Hindlimb muscle (tissue), 1 donor: Measurements from ENCODE around the gene GJE1. TPM values are rescaled to one million over a fixed set of nuclear protein-coding genes. Genes with fewer than 3 reads are reported as not detected.
"Not testable (repeated sequence)": the region's sequence is repeated elsewhere in the genome, so short reads cannot be mapped to it uniquely, and the experiment has no call there.

Experiments used
- DNase-seq: peaks from one replicate; pipeline ENCODE4 v3.0.0-alpha.2; 2013
- polyA plus RNA-seq: library from polyadenylated mRNA; unstranded; fragments of 120-200 nt; gene quantifications from one replicate; pipeline ENCODE4 v1.2.1, GENCODE V29; 2013; ENCODE audit not compliant: insufficient read length

The GJE1 gene, protein sequence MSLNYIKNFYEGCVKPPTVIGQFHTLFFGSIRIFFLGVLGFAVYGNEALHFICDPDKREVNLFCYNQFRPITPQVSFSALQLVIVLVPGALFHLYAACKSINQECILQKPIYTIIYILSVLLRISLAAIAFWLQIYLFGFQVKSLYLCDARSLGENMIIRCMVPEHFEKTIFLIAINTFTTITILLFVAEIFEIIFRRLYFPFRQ
- polyA plus RNA-seq: not detected

DNA sequence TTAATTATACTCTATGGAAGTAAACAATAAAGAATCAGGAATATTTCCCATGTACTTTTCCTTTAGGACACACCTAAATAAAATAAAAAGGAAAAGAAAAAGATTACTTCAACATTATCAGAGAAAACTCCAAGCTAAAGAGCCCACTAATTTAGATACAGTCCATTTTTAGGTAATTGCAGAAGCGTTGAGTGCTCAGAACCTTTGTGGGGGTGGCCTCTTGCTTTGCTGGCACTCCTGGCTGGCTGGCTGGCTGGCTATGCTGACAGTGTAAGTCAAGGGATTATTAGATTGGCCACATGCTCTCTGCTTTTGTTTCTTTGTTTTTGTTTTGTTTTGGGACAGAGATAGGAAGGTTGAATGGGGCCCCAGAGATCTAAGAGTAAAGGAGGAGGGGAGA, at the start of gene GJE1:
GJE1 (plus strand) TSS at position 301 of the 400 bp plus-strand sequence. CDS start 234 bp downstream, outside the sequence.
- no peak for DNase-seq

DNA sequence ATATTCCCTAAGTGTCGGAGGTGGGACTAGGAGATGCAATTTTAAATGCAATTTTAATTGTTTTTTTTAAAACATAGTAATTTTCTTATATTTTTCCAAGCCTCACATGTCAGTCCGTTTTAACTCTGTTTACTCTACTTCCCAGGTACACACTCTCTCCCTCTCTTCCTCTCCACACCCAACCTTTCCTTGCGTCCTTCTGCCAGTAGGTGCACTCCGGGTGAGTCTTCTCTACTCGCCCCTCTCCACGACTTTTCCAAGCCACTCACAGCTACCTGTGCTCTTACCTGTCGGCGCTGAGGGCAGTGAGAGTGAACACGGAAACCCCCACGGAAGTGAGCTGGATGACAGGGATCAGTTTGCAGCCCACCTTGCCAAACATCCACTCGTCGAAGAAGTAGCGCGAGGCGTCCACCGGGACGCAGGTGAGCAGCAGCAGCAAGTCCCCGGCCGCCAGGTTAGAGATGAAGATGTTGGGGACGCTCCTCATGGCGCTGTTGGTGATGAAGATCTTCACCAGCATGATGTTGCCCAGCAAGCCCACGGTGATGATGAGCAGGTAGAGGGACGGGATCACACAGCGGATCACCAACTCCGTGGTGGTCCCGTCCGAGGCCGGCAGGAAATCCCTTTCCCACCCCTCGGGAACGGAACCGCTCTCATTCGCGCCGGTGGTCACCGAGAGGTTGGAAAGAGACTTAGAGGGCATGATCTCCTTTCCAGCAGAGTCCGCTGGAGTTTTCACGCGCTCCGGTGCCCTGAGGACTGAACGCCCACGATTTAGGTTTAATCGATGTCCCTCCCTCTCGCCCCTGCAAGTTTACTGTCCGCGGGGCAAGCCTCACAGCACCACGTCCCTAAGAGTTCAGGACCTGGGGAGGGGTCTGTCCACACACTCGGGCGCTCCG, 44.5 kb upstream of the GJE1 start:
- DNase-seq: no peak

DNA sequence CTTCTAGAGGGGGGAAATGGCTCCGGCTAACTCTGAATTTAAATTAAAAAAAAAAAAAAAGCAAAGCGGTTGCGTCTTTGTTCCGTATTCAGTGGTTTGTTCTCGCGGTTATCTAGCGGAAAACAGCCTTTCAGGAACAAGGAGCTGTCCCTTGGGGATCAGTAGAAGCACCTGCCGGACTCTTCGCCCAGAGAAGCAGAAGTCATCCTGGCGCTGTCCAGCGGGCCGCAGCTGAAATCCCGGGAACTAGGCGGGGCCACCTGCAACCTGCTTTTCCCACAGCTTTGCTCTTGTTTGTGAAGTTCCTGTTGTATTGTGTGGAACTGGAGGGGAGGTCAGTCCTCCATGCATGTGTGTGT, 43.9 kb upstream of the GJE1 start:
- peak; percentile 11 for DNase-seq

DNA sequence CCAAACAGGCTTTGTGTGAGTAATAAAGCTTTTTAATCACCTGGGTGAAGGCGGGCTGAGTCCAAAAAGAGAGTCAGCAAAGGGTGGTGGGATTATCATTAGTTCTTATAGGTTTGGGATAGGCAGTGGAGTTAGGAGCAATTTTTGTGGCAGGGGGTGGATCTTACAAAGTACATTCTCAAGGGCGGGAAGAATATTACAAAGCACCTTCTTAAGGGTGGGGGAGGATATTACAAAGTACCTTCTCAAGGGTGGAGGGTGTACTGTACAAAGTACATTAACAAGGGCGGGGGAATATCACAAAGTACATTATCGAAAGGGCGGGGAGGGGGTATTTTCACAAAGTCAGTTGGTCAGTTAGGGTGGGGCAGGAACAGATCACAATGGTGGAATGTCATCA, 27.9 kb upstream of the GJE1 start:
- not testable (repeated sequence) for DNase-seq

DNA sequence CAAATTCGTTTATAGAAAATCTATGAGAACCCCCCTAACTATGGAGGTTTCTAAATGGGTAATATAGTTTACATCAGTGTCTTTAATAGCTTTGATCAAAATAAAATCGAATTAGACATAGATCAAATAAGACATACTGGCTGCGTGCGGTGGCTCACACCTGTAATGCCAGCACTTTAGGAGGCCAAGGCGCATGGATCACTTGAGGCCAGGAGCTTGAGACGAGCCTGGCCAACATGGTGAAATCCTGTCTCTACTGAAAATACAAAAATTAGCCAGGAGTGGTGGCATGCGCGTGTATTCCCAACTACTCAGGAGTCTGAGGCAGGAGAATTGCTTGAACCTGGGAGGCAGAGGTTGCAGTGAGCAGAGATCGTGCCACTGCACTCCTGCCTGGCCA, 21.9 kb upstream of the GJE1 start:
- not testable (repeated sequence) for DNase-seq

DNA sequence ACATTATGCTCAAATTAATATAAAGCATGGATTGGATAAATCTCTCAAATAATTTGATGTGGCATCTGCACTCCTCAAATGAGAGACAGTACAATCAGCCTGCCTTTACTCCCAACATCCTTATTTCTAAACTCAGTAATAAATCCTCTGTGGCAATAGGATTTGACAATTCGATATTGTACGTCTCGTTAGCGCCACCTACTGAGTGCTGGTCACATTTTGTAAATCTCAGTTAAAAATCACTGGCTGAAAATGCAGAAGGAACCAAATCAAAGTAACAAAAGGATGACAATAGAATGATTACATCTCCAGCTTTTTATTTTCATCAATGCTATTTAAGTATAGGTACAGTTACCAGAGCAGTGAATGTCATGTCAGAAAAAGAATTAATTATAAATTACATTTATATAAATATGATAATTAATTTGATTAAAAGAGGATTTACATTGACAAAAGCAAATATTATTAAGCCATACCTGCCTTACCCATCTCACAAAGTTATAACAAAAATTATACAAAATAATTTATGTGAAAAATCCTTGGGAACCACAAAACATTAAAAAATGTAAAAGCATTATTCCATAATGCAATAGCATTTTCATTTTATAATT, 20.2 kb upstream of the GJE1 start:
- DNase-seq: peak; percentile 66

DNA sequence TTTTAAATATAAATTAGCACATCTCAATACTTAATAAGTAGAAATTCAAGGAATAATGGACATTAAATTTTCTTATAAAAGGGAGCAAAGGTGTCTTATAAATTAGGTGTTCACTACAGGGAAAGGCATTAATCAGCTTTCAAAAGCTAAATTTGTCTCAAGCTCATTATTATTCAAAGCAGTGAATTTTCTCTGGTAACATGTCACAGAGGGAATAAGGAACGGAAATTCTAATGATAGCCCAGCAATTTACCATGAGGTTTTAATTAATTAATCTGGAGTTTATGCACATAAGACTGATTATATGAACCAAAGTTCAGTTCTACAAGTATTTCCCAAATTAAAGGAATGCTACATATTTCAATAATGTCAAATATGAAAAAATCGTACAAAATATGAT, 15.4 kb upstream of the GJE1 start:
- DNase-seq: no peak

DNA sequence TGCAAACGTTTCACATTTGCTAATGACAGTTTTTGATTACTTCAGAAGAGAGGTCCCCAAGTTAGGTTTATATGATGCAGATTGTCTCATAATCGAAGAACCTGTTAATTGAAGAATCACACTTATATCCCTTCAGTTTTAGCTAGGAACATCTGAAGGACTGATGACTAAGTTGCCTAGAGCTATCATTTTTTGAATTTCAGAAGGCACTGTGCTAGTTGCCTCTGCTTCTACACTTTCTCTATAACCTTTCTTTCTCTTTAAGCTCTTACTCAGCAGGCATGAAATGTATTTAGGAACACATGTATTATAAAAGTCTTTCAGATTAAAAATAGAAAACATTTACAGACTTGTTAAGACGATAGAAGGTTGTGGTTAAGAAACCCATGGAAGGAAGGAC, 14.4 kb upstream of the GJE1 start:
- DNase-seq: no peak

DNA sequence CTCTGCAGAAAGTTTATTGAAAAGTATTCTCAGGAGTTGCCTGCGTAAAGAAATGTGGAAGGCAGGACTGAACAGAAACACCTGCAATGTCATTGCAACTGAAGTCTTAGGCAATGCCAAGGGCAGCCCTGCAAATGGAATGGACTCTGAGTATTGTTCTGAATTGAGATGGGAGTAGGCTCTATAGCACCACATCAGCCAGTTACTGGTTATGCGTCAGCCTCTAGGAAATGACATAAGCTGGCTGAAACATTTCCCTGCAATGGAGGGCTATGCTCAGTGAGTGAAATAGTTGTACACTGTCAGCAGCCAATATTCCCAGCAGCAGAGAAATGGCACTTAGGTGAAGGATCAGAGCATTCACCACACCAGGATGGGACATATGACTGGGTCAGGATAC, 13.8 kb upstream of the GJE1 start:
- no peak for DNase-seq

DNA sequence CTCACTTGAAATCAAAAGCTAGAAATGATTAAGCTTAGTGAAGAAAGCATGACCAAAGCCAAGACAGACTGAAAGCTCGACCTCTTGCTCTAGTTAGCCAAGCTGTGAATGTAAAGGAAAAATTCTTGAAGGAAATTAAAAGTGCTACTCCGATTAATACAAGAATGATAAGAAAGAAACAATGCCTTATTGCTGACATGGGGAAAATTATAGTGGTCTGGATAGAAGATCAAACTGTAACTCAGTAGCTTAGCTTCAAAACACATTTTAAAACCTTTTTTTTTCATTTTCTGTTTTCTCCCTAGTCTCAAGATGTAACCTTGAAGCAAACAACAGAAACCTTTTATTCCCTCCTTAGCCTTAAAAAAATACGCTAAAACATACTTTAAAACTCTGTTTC, 11.4 kb upstream of the GJE1 start:
- no peak for DNase-seq

DNA sequence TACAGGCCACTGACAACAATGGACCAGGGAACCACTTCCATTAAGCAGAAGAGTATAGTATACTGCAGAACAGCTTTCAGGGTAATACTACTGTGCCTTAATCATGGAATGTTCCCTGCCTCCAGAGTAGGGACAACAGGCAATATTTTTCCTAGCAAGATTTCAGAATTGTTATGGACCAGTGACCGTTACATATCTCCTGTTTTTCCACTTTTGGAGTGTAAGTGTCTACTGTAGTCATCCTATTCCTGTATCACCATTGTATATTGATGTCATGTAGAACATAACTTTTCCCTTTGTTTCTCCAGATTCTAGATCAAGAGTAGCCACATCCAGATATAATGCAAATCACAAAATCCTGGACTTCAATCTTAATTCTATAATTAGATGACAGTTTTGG, 1.9 kb upstream of the GJE1 start:
- no peak for DNase-seq

DNA sequence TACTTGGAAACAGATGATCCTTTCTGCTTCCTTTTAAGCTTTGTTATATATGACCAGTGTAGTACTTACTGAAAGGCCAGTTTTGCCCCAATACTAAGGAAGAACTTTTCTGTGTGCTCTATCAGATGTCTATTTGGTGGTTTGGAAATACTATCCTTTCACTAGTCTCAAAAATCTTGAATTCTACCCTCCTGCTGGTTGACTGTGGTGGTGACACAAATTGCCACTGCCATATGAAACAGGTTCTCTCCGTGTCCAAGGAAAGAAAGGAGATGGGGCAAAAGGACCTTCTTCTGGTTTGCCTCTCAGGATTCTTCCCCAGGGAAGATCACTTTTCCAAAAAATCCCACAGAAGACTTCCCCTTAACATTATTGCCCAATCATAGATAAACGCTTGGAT, 6.2 kb downstream of the GJE1 start:
- DNase-seq: no peak

DNA sequence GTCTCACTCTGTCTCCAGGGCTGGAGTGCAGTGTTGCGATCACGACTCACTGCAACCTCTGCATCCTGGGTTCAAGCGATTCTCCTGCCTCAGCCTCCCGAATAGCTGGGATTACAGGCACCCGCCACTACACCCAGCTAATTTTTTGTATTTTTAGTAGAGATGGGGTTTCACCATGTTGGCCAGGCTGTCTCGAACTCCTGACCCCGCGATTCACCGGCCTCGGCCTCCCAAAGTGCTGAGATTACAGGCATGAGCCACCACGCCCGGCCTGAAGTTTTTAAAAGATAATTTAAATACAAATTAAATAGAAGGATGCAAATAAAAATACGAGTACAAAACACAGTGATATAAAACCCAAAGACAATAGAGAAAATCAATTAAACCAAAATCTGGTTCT, 8.8 kb downstream of the GJE1 start:
- not testable (repeated sequence) for DNase-seq

DNA sequence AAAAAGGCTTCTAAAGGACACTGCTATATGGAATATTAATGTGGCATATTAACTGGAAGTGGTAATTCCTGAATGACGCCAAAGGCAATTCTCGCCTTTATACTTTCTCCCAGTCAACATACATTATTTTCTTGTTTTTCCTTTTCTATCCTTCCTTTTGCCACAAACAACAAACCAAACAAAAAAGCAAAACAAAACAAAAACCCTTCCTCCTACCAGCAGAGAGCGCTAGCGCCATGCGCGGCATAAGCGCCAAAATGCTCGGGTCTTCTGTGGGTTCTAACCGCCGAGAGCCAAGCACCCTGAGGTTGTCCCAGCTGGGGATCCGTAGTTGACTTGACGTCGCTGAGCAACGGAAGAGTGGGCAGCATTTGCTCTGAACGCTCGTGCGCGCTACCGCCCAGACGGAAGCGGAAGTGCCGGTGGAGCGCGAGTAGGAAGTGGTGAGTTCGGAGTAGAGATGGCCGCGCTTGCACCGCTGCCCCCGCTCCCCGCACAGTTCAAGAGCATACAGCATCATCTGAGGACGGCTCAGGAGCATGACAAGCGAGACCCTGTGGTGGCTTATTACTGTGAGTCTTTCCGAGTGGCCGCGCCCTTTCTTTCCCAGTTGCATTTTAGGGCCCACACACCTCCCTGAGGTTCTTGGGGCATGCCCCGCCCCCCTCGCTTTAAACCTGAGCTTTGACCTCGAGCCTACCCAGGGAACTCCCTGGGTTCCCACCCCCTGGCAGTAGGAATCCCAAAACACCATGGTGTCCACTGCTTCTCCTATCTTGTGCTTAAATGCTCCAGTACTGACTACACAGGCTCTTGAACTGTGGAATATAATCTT, 14.3 kb downstream of the GJE1 start, which contains the start of the genes NMBR and VTA1:
NMBR (minus strand) TSS at position 295 of the 835 bp plus-strand sequence. CDS start 58,464 bp downstream, outside the sequence.
VTA1 (plus strand) TSS at position 436 of the 835 bp plus-strand sequence; CDS start at position 461, 25 bp downstream.
- DNase-seq: peak; percentile 99

DNA sequence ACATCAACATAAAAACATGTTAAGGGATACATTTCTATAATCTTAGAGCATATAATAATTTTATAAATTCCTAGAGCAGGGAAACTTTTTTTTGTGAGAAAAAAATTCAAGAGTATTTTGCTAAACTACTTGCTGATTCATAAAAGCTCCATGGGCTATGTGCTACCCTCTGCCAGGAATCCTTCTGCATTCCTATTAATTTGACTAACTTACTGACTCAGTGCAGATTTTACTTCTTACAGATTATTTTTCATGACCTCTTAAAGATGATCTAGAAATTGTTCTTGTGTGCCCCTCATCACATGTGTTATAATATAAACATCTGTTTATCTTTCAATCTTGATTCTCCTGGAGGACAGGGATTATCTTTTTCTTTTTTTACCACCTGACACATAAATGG, 20.0 kb downstream of the GJE1 start:
- DNase-seq: no peak

DNA sequence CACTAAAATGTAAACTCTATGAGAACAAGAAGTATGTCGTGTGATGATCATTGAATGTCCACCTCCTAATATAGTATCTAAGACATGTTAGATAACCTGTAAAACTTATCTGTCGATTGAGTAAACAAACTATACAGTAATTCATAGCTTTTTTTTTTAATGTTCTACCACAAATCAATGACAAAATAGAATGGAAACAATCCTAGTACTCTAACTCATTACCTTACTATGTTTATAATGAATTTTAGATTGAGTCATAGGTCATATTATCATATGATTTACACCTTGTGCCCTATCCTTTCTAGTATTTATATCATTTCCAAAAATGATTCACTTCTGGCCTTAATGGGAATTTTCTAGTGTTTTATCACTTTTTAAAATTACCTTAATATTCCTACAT, 20.5 kb downstream of the GJE1 start:
- no peak for DNase-seq

DNA sequence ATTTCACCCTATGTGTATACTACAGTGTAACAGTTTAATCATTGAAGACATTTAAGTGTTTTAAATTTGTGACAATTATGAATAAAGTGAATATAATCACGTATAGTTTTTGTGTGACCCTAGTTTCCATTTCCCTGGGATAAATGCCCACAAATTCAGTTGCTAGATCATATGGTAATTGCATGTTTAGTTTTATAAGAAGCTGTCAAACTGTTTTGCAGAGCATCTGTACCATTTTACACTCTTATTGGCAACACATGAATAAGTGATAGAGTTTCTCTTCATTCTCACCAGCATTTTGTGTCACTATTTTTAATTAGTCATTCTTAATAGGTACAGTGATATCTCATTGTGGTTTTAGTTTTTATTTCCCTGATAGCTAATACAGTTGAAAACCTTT, 21.6 kb downstream of the GJE1 start:
- no peak for DNase-seq

DNA sequence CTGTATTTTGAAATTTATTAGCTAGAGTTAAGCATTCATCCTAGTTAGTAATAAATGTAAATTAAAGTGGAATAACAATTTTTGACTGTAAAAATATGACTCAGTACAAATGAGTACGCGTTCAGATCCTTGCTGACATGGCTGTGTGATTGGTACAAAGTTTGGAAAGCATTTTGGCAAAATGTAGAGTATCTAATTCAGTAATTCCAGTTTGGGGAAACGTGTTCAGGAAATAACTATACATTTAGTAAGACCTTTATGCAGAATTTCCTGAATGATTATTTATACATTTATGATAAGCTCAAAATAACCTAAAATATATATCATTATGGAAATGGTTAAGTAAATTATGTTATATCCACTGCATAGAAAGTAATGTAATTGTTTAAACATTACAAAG, 22.4 kb downstream of the GJE1 start:
- no peak for DNase-seq

DNA sequence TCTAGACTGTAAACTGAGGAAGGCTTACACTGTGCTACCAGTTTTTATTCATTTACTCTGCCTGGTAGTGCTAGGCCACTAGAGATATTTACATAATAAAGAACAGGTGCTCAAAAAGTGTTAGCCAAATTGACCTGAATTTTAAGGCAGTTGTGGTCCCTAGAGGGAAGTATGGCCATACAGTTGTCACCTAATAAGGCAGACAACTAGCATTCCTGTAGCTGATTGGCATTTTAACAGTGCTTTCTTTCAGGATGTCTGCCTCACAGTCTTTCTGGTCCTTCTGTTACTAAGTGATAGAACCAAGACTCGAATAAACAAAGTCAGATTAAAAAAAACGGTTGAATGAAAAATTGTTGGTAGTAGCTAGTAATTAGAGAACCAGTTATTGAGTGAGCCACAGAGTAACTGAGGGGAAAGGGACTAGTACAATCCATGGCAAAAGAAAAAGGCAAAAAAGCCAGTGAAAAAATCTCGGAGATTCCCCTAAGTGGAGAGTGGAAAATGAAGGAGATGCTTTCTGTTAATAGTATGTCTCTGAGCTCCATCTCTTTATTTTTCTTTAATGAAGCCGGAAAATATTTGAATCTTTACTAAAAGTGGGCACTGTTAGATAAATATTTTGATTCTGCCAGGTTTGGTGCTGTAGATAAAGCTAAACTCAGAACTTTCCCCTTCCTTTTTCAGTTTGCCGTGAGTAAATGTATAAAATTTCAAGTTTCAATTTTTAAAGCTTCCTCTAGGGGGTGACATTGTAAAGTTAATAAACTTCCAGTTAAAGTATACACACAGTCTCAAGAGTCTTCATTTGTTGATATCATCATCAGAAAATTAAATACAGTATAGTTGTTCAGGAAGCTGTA, 23.4 kb downstream of the GJE1 start:
- peak; percentile 16 for DNase-seq

DNA sequence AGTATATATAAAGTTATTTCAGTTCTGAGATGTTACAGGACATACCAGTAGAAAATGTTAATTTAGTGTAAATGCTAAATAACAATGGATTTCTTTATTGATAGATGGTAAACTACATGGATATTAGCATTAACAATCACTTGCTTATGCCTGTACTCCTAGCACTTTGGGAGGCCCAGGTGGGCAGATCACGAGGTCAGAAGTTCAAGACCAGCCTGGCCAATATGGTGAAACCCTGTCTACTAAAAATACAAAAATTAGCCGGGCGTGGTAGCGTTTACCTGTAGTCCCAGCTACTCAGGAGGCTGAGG, 24.0 kb downstream of the GJE1 start:
- not testable (repeated sequence) for DNase-seq

DNA sequence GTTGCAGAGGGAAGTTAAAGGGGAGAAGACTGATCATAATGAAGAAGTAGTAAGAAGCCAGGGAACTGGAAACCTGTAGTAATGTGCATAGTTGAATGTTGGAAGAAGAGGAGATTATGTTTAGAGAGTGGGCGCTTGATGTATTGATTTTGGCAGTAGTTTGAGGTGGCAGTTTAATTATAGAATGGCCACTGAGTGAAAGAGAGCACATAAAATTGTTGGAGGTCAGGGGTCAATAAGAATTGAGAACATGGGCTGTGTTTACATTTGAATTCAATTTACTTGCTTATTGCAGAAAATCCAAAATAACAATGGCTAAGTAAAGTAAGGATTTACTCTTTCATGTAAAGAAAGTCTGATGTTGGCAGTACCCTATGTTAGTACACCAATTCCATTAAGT, 30.1 kb downstream of the GJE1 start:
- DNase-seq: no peak

DNA sequence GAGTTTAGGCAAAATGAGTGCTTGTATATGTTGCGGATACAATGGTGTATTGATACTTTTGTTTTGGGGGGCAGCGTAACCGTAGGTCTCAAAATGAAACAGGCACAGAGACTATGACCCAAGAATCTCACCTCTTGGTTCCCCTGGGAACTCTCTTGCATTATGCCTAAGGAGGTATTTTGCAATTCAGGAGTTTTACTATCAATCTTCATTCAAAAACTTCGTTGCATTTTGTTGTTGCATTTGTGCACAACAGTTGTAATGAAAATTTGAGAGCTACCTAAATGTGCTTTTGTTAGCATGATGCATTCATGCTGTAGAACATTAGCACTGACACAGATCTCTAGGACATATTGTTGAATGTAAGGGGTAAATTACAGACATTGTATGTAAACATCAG, 32.5 kb downstream of the GJE1 start:
- no peak for DNase-seq
